ENCODE data around the gene LSAMP.

LSAMP gene

GRCh38 chr3:116426036-116426435 is 19.3 kb downstream of the LSAMP start:
- Histone ChIP-seq H3K4me1 (ENCODE audit: control insufficient read depth, insufficient read depth, low read length) (peaks cover 8% of the 10 kb centered on the region), H3K4me3 (ENCODE audit: low read depth, low read length) (no peak overlapping the region), H3K9ac (ENCODE audit: low read depth, low read length) (no peak overlapping the region), H3K27me3 (ENCODE audit: control insufficient read depth, insufficient read depth, low read length) (no peaks in the 10 kb centered on the region), H3K36me3 (ENCODE audit: control insufficient read depth, insufficient read depth, low read length) (no peaks in the 10 kb centered on the region), H3K9me3 (ENCODE audit: control insufficient read depth, insufficient read depth, low read length) (no peaks in the 10 kb centered on the region)

GRCh38 chr3:116425126-116425525 is 20.2 kb downstream of the LSAMP start:
- Histone ChIP-seq H3K27me3 (ENCODE audit: control insufficient read depth, insufficient read depth, low read length) (no peaks in the 10 kb centered on the region), H3K4me3 (ENCODE audit: low read depth, low read length) (no peak overlapping the region), H3K9me3 (ENCODE audit: control insufficient read depth, insufficient read depth, low read length) (no peaks in the 10 kb centered on the region), H3K4me1 (ENCODE audit: control insufficient read depth, insufficient read depth, low read length) (peaks cover 8% of the 10 kb centered on the region), H3K36me3 (ENCODE audit: control insufficient read depth, insufficient read depth, low read length) (no peaks in the 10 kb centered on the region), H3K9ac (ENCODE audit: low read depth, low read length) (no peak overlapping the region)

GRCh38 chr3:116423945-116424344 is 21.3 kb downstream of the LSAMP start:
- H3K4me1 ChIP-seq (ENCODE audit: control insufficient read depth, insufficient read depth, low read length) = peaks cover 8% of the 10 kb centered on the region
- no peak overlapping the region for H3K4me3 ChIP-seq (ENCODE audit: low read depth, low read length)
- H3K27me3 ChIP-seq (ENCODE audit: control insufficient read depth, insufficient read depth, low read length) = no peaks in the 10 kb centered on the region
- H3K9me3 ChIP-seq (ENCODE audit: control insufficient read depth, insufficient read depth, low read length) = no peaks in the 10 kb centered on the region
- no peak overlapping the region for H3K9ac ChIP-seq (ENCODE audit: low read depth, low read length)
- no peaks in the 10 kb centered on the region for H3K36me3 ChIP-seq (ENCODE audit: control insufficient read depth, insufficient read depth, low read length)

GRCh38 chr3:116423374-116423773 is 21.9 kb downstream of the LSAMP start:
- Histone ChIP-seq H3K36me3 (ENCODE audit: control insufficient read depth, insufficient read depth, low read length) (no peaks in the 10 kb centered on the region), H3K4me1 (ENCODE audit: control insufficient read depth, insufficient read depth, low read length) (peaks cover 8% of the 10 kb centered on the region), H3K9ac (ENCODE audit: low read depth, low read length) (peak overlapping the region; percentile 24), H3K27me3 (ENCODE audit: control insufficient read depth, insufficient read depth, low read length) (no peaks in the 10 kb centered on the region), H3K9me3 (ENCODE audit: control insufficient read depth, insufficient read depth, low read length) (no peaks in the 10 kb centered on the region), H3K4me3 (ENCODE audit: low read depth, low read length) (no peak overlapping the region)

GRCh38 chr3:116417151-116417550 is 28.1 kb downstream of the LSAMP start:
- Histone ChIP-seq H3K4me1 (ENCODE audit: control insufficient read depth, insufficient read depth, low read length) (no peaks in the 10 kb centered on the region), H3K27me3 (ENCODE audit: control insufficient read depth, insufficient read depth, low read length) (no peaks in the 10 kb centered on the region), H3K9me3 (ENCODE audit: control insufficient read depth, insufficient read depth, low read length) (no peaks in the 10 kb centered on the region), H3K9ac (ENCODE audit: low read depth, low read length) (no peak overlapping the region), H3K4me3 (ENCODE audit: low read depth, low read length) (no peak overlapping the region), H3K36me3 (ENCODE audit: control insufficient read depth, insufficient read depth, low read length) (no peaks in the 10 kb centered on the region)

GRCh38 chr3:116413319-116413718 is 32.0 kb downstream of the LSAMP start:
- Histone ChIP-seq H3K9ac (ENCODE audit: low read depth, low read length) (no peak overlapping the region), H3K27me3 (ENCODE audit: control insufficient read depth, insufficient read depth, low read length) (no peaks in the 10 kb centered on the region), H3K4me1 (ENCODE audit: control insufficient read depth, insufficient read depth, low read length) (peaks cover 2% of the 10 kb centered on the region), H3K4me3 (ENCODE audit: low read depth, low read length) (no peak overlapping the region), H3K36me3 (ENCODE audit: control insufficient read depth, insufficient read depth, low read length) (no peaks in the 10 kb centered on the region), H3K9me3 (ENCODE audit: control insufficient read depth, insufficient read depth, low read length) (no peaks in the 10 kb centered on the region)

- Histone ChIP-seq H3K9me3 (ENCODE audit: control insufficient read depth, insufficient read depth, low read length) (no peaks in the 10 kb centered on the region), H3K9ac (ENCODE audit: low read depth, low read length) (no peak overlapping the region), H3K36me3 (ENCODE audit: control insufficient read depth, insufficient read depth, low read length) (no peaks in the 10 kb centered on the region), H3K4me3 (ENCODE audit: low read depth, low read length) (no peak overlapping the region), H3K27me3 (ENCODE audit: control insufficient read depth, insufficient read depth, low read length) (no peaks in the 10 kb centered on the region), H3K4me1 (ENCODE audit: control insufficient read depth, insufficient read depth, low read length) (peaks cover 2% of the 10 kb centered on the region)
Measured at GRCh38 chr3:116408473-116408872, 36.8 kb downstream of the LSAMP start.

GRCh38 chr3:116405231-116405630 is 40.1 kb downstream of the LSAMP start:
- Histone ChIP-seq H3K4me3 (ENCODE audit: low read depth, low read length) (no peak overlapping the region), H3K36me3 (ENCODE audit: control insufficient read depth, insufficient read depth, low read length) (no peaks in the 10 kb centered on the region), H3K27me3 (ENCODE audit: control insufficient read depth, insufficient read depth, low read length) (no peaks in the 10 kb centered on the region), H3K9me3 (ENCODE audit: control insufficient read depth, insufficient read depth, low read length) (no peaks in the 10 kb centered on the region), H3K9ac (ENCODE audit: low read depth, low read length) (no peak overlapping the region), H3K4me1 (ENCODE audit: control insufficient read depth, insufficient read depth, low read length) (peaks cover 2% of the 10 kb centered on the region)

GRCh38 chr3:116399701-116400226 is 45.5 kb downstream of the LSAMP start:
- H3K9ac ChIP-seq (ENCODE audit: low read depth, low read length) = no peak overlapping the region

GRCh38 chr3:116394365-116394764 is 50.9 kb downstream of the LSAMP start:
- Histone ChIP-seq H3K4me3 (ENCODE audit: low read depth, low read length) (no peak overlapping the region), H3K4me1 (ENCODE audit: control insufficient read depth, insufficient read depth, low read length) (peaks cover under 1% of the 10 kb centered on the region), H3K9me3 (ENCODE audit: control insufficient read depth, insufficient read depth, low read length) (no peaks in the 10 kb centered on the region)

More at GRCh38 chr3:116399701-116400226, 45.5 kb downstream of the LSAMP start:
- Histone ChIP-seq H3K4me1 (ENCODE audit: control insufficient read depth, insufficient read depth, low read length) (no peaks in the 10 kb centered on the region), H3K4me3 (ENCODE audit: low read depth, low read length) (no peak overlapping the region), H3K9me3 (ENCODE audit: control insufficient read depth, insufficient read depth, low read length) (no peaks in the 10 kb centered on the region), H3K36me3 (ENCODE audit: control insufficient read depth, insufficient read depth, low read length) (no peaks in the 10 kb centered on the region), H3K27me3 (ENCODE audit: control insufficient read depth, insufficient read depth, low read length) (no peaks in the 10 kb centered on the region)

GRCh38 chr3:116393199-116393598 is 52.1 kb downstream of the LSAMP start:
- Histone ChIP-seq H3K36me3 (ENCODE audit: control insufficient read depth, insufficient read depth, low read length) (no peaks in the 10 kb centered on the region), H3K9me3 (ENCODE audit: control insufficient read depth, insufficient read depth, low read length) (no peaks in the 10 kb centered on the region), H3K4me3 (ENCODE audit: low read depth, low read length) (no peak overlapping the region), H3K9ac (ENCODE audit: low read depth, low read length) (no peak overlapping the region), H3K4me1 (ENCODE audit: control insufficient read depth, insufficient read depth, low read length) (peaks cover 13% of the 10 kb centered on the region), H3K27me3 (ENCODE audit: control insufficient read depth, insufficient read depth, low read length) (no peaks in the 10 kb centered on the region)

More at GRCh38 chr3:116394365-116394764, 50.9 kb downstream of the LSAMP start:
- no peak overlapping the region for H3K9ac ChIP-seq (ENCODE audit: low read depth, low read length)
- no peaks in the 10 kb centered on the region for H3K36me3 ChIP-seq (ENCODE audit: control insufficient read depth, insufficient read depth, low read length)
- H3K27me3 ChIP-seq (ENCODE audit: control insufficient read depth, insufficient read depth, low read length) = no peaks in the 10 kb centered on the region

- H3K4me1 ChIP-seq (ENCODE audit: control insufficient read depth, insufficient read depth, low read length) = peaks cover 15% of the 10 kb centered on the region
- H3K27me3 ChIP-seq (ENCODE audit: control insufficient read depth, insufficient read depth, low read length) = no peaks in the 10 kb centered on the region
- H3K9me3 ChIP-seq (ENCODE audit: control insufficient read depth, insufficient read depth, low read length) = no peaks in the 10 kb centered on the region
- H3K9ac ChIP-seq (ENCODE audit: low read depth, low read length) = no peak overlapping the region
- H3K4me3 ChIP-seq (ENCODE audit: low read depth, low read length) = no peak overlapping the region
- H3K36me3 ChIP-seq (ENCODE audit: control insufficient read depth, insufficient read depth, low read length) = no peaks in the 10 kb centered on the region
Measured at GRCh38 chr3:116392291-116392690, 53.0 kb downstream of the LSAMP start.
